Measurements from ENCODE around the gene LRRN4. TPM values are rescaled to one million over a fixed set of nuclear protein-coding genes. Genes with fewer than 3 reads are reported as not detected.

The LRRN4 gene
- total and polyA plus RNA-seq, 2 experiments from 2014 or later: 135 to 227 TPM

DNA sequence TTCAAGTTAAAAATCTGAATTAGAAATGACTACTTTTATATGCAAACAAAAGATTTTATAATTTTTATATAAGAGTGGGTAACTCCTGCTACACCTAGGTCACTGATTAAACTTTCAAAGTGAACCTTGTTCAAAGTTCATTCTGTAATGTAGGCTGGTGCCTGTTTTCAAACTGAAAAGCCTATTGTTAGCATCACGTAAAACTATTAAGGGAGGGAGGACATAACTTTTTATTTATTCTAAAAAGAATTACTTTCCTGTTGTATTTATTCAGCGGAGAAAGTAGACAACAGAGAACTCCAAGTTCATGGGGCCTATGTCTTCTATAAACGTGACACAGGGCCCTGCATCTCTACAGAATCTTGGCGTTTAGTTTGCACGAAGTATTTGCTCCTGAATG, 41.5 kb upstream of the LRRN4 start:
- TF ChIP-seq, protein P1, sequence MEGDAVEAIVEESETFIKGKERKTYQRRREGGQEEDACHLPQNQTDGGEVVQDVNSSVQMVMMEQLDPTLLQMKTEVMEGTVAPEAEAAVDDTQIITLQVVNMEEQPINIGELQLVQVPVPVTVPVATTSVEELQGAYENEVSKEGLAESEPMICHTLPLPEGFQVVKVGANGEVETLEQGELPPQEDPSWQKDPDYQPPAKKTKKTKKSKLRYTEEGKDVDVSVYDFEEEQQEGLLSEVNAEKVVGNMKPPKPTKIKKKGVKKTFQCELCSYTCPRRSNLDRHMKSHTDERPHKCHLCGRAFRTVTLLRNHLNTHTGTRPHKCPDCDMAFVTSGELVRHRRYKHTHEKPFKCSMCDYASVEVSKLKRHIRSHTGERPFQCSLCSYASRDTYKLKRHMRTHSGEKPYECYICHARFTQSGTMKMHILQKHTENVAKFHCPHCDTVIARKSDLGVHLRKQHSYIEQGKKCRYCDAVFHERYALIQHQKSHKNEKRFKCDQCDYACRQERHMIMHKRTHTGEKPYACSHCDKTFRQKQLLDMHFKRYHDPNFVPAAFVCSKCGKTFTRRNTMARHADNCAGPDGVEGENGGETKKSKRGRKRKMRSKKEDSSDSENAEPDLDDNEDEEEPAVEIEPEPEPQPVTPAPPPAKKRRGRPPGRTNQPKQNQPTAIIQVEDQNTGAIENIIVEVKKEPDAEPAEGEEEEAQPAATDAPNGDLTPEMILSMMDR (IDR thresholded peaks at IDR 0.05; ENCODE audit: low read depth, low read length): no peak
- Histone ChIP-seq H3K27me3 (no peaks in the 10 kb centered on the region), H3K4me1 (ENCODE audit: low read depth) (no peaks in the 10 kb centered on the region), H3K36me3 (peaks cover 29% of the 10 kb centered on the region), H3K9me3 (ENCODE audit: low read depth) (no peaks in the 10 kb centered on the region), H3K4me3 (no peak overlapping the region), H3K27ac (no peak overlapping the region)
- DNase-seq (ENCODE audit: low read depth in 1 of 2, low spot score in 1 of 2): no peak

DNA sequence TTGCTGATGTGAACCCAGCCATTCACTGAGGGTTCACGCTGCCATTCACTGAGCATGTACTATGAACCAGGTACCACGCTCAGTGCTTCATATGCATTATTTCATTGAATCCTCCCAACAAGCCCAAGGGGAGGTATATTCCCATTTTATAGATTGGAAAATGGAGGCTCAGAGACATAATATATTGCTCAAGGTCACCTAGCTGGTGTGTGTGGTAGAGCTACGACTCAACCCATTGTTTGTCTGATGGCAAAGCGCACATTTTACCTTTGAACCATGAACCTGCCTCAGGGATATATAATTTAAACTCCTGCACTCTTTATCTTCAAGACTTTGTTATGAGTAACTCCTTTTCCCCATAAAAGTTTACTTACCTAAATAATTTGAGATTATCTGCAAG, 40.7 kb upstream of the LRRN4 start:
- Histone ChIP-seq H3K4me3 (no peak overlapping the region), H3K27ac (no peak overlapping the region), H3K9me3 (ENCODE audit: low read depth) (no peaks in the 10 kb centered on the region), H3K27me3 (no peaks in the 10 kb centered on the region), H3K4me1 (ENCODE audit: low read depth) (no peaks in the 10 kb centered on the region), H3K36me3 (peaks cover 23% of the 10 kb centered on the region)
- DNase-seq (ENCODE audit: low read depth in 1 of 2, low spot score in 1 of 2): no peak
- TF ChIP-seq, protein P1 (IDR thresholded peaks at IDR 0.05; ENCODE audit: low read depth, low read length): no peak

DNA sequence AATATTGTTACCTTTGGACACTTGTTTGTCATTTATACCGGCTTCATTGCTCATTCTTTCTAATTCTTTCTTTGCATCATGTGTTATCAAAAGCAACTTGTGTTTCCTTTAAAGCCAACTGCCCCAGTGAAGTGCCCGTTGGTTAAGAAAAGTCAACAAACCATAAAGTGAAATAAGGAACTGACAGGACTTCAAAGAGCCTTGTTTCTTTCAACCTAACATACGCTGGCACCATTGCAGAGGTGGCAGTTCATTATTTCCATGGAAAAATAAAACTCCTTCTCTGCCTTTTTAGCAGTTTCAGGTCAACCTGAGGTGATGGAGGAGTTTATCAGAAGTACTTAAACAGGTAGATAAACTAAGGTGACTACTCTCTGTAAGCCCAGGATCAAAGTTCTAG, 40.2 kb upstream of the LRRN4 start:
- no peak for DNase-seq (ENCODE audit: low read depth in 1 of 2, low spot score in 1 of 2)
- Histone ChIP-seq H3K27ac (no peak overlapping the region), H3K4me3 (no peak overlapping the region), H3K36me3 (peaks cover 23% of the 10 kb centered on the region), H3K9me3 (ENCODE audit: low read depth) (no peaks in the 10 kb centered on the region), H3K27me3 (no peaks in the 10 kb centered on the region), H3K4me1 (ENCODE audit: low read depth) (no peaks in the 10 kb centered on the region)
- TF ChIP-seq, protein P1 (IDR thresholded peaks at IDR 0.05; ENCODE audit: low read depth, low read length): no peak

DNA sequence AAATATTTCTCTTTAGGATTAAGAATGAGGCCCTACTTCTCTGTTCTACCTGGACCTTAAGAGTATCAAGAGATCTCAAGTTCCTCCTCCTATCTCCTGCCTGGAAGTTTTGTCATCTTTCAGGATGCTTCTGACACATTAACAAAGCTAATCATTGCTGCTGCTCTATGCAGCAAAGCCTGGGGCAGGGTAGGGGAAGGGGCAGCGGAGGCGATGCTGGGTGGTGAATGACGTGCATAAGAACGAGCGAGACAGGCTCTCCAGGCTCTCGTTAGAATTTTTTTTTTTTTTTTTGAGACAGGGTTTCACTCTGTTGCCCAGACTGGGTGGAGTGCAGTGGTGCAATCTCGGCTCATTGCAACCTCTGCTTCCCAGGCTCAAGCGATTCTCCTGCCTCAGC, 37.8 kb upstream of the LRRN4 start:
- peaks cover 26% of the 10 kb centered on the region for H3K36me3 ChIP-seq
- H3K4me1 ChIP-seq (ENCODE audit: low read depth): no peaks in the 10 kb centered on the region
- peak in 1 of 2 donors; percentile 25 for DNase-seq (ENCODE audit: low read depth in 1 of 2, low spot score in 1 of 2)
- TF ChIP-seq, protein P1 (IDR thresholded peaks at IDR 0.05; ENCODE audit: low read depth, low read length): no peak
- H3K9me3 ChIP-seq (ENCODE audit: low read depth): no peaks in the 10 kb centered on the region
- H3K4me3 ChIP-seq: no peak overlapping the region
- no peaks in the 10 kb centered on the region for H3K27me3 ChIP-seq
- no peak overlapping the region for H3K27ac ChIP-seq

DNA sequence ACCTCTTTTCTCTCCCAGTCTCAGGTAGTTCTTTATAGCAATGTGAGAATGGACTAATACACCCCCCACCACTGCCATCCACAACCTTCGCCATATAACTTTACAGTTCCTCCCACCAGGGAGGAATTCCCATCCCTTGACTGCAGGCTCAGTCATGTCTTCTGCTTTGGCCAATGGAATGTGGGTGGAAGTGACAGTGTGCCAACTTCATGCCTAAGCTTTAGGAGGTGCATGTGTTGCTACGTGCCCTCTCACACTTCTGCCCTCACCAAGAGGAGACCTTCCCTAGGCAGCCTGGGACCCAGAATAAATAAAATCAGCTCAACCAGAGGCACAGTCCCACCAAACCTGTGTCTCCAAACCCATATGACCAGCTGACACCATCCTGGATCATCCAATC, 33.0 kb upstream of the LRRN4 start:
- H3K36me3 ChIP-seq: peaks cover 26% of the 10 kb centered on the region
- no peaks in the 10 kb centered on the region for H3K4me1 ChIP-seq (ENCODE audit: low read depth)
- no peak overlapping the region for H3K4me3 ChIP-seq
- no peak overlapping the region for H3K27ac ChIP-seq
- DNase-seq (ENCODE audit: low read depth in 1 of 2, low spot score in 1 of 2): no peak
- TF ChIP-seq, protein P1 (IDR thresholded peaks at IDR 0.05; ENCODE audit: low read depth, low read length): no peak
- H3K9me3 ChIP-seq (ENCODE audit: low read depth): no peaks in the 10 kb centered on the region
- no peaks in the 10 kb centered on the region for H3K27me3 ChIP-seq

DNA sequence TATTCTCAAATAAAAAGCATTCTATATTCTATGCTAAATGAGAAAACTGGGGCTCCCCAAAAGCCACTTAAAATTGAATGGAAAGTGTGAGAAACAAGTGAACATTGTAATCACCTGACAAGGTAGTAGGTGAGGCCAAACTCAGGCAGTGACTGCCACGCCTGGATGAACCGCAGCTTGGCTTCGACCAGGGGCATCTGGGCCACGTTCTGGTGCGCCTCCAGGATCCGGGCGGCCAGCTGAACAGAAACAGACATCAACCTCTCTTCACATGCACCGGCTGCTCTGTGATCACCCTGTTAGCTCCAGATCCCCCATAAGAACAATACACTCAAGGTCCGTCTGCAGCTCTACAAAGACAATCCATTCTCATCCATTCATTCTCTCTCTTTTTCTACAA, 30.1 kb upstream of the LRRN4 start:
- peaks cover 26% of the 10 kb centered on the region for H3K36me3 ChIP-seq
- H3K27me3 ChIP-seq: no peaks in the 10 kb centered on the region
- no peak overlapping the region for H3K27ac ChIP-seq
- TF ChIP-seq, protein P1 (IDR thresholded peaks at IDR 0.05; ENCODE audit: low read depth, low read length): no peak
- peaks cover 4% of the 10 kb centered on the region for H3K4me1 ChIP-seq (ENCODE audit: low read depth)
- no peak for DNase-seq (ENCODE audit: low read depth in 1 of 2, low spot score in 1 of 2)
- H3K4me3 ChIP-seq: no peak overlapping the region
- no peaks in the 10 kb centered on the region for H3K9me3 ChIP-seq (ENCODE audit: low read depth)
